HepG2 (cell line): ENCODE measurements around the gene CYTH1.

Experiments used
- CBX2 ChIP-seq, 2 experiments: fragments of 200-600 bp in 1 of 2; sonication (generic); formaldehyde crosslinking in 1 of 2; IDR thresholded peaks; 2 replicates each; pipeline versions ENCODE4 v1.7.0 to v1.8.1; 2018 to 2022; ENCODE audit warnings: low read depth in 2 of 2, low read length in 1 of 2, mild to moderate bottlenecking in 1 of 2, missing genetic modification reagents in 1 of 2
- FOSL1 ChIP-seq: sonication (generic); formaldehyde crosslinking; IDR thresholded peaks from 2 replicates; pipeline ENCODE4 v1.9.0; 2021; ENCODE audit warnings: missing genetic modification reagents, borderline replicate concordance
- MZF1 ChIP-seq: sonication (generic); formaldehyde crosslinking; IDR thresholded peaks from 2 replicates; pipeline ENCODE4 v1.8.1; 2023; ENCODE audit warnings: mild to moderate bottlenecking, missing genetic modification reagents, borderline replicate concordance
- SNRNP70 ChIP-seq: fragments of 200-400 bp; formaldehyde crosslinking; IDR thresholded peaks from 2 replicates; pipeline ENCODE4 v1.6.1; 2017; ENCODE audit warnings: mild to moderate bottlenecking, low read depth, low read length, moderate library complexity
- TAF1 ChIP-seq: sonication (generic); formaldehyde crosslinking; IDR thresholded peaks from 2 replicates; pipeline ENCODE4 v1.4.0; 2020; ENCODE audit warnings: missing genetic modification reagents
- TRIM24 ChIP-seq: sonication (generic); formaldehyde crosslinking; IDR thresholded peaks from 2 replicates; pipeline ENCODE4 v1.8.0; 2022; ENCODE audit warnings: mild to moderate bottlenecking, missing genetic modification reagents
- ZNF501 ChIP-seq: sonication (generic); formaldehyde crosslinking; IDR thresholded peaks from 2 replicates; pipeline ENCODE4 v1.5.1; 2020; ENCODE audit warnings: mild to moderate bottlenecking, moderate library complexity, missing genetic modification reagents
- ZNF530 ChIP-seq: sonication (generic); formaldehyde crosslinking; IDR thresholded peaks from 2 replicates; pipeline ENCODE4 v1.5.0; 2020; ENCODE audit warnings: low read depth, mild to moderate bottlenecking, missing genetic modification reagents
- ZNF547 ChIP-seq: sonication (generic); formaldehyde crosslinking; IDR thresholded peaks from 2 replicates; pipeline ENCODE4 v1.5.1; 2020; ENCODE audit warnings: mild to moderate bottlenecking, missing genetic modification reagents
- ZNF577 ChIP-seq: sonication (generic); formaldehyde crosslinking; IDR thresholded peaks from 2 replicates; pipeline ENCODE4 v1.4.0; 2020; ENCODE audit warnings: mild to moderate bottlenecking, low read depth, missing genetic modification reagents, borderline replicate concordance
- ZNF670 ChIP-seq: sonication (generic); formaldehyde crosslinking; IDR thresholded peaks from 2 replicates; pipeline ENCODE4 v1.8.0; 2022; ENCODE audit warnings: mild to moderate bottlenecking, missing genetic modification reagents, borderline replicate concordance
- TF ChIP-seq, protein P1 (sequence below): sonication (generic); formaldehyde crosslinking; IDR thresholded peaks from 2 replicates; pipeline ENCODE4 v1.4.0; 2020; ENCODE audit warnings: missing genetic modification reagents, mild to moderate bottlenecking, borderline replicate concordance
- TF ChIP-seq, protein P2 (sequence below): sonication (generic); formaldehyde crosslinking; IDR thresholded peaks from 2 replicates; pipeline ENCODE4 v1.8.0; 2022; ENCODE audit warnings: mild to moderate bottlenecking, missing genetic modification reagents; ENCODE audit not compliant: insufficient replicate concordance
- TF ChIP-seq, protein P3 (sequence below): sonication (generic); IDR thresholded peaks from 2 replicates; pipeline ENCODE4 v1.6.1; 2016; ENCODE audit warnings: low read depth, borderline replicate concordance

DNA sequence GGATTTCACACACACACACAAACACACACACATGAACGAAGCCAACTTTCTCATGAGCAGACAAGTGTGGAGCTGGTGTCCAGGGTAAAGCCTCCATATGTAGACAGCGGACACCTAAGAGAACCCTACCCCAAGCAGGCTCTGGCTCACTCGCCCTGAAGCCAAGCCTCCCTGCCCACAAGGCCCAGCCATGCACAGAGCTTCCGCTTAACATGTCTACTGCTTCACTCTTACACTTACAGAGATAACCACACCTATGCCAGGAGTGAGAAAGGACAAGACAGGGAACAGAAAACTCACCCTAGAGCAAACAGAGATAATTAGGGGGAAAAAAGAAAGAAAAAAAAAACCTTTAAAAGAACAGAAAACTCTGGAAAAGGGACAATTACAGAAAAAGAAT is 67.5 kb downstream of the CYTH1 start:
- TF ChIP-seq, protein P1, sequence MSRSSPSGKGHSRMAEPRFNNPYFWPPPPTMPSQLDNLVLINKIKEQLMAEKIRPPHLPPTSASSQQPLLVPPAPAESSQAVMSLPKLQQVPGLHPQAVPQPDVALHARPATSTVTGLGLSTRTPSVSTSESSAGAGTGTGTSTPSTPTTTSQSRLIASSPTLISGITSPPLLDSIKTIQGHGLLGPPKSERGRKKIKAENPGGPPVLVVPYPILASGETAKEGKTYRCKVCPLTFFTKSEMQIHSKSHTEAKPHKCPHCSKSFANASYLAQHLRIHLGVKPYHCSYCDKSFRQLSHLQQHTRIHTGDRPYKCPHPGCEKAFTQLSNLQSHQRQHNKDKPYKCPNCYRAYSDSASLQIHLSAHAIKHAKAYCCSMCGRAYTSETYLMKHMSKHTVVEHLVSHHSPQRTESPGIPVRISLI (CRISPR knock-in tag), result no peak
- TF ChIP-seq, protein P2, sequence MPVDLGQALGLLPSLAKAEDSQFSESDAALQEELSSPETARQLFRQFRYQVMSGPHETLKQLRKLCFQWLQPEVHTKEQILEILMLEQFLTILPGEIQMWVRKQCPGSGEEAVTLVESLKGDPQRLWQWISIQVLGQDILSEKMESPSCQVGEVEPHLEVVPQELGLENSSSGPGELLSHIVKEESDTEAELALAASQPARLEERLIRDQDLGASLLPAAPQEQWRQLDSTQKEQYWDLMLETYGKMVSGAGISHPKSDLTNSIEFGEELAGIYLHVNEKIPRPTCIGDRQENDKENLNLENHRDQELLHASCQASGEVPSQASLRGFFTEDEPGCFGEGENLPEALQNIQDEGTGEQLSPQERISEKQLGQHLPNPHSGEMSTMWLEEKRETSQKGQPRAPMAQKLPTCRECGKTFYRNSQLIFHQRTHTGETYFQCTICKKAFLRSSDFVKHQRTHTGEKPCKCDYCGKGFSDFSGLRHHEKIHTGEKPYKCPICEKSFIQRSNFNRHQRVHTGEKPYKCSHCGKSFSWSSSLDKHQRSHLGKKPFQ (CRISPR knock-in tag), result no peak
- no peak for TF ChIP-seq ZNF577
- TF ChIP-seq, protein P3, sequence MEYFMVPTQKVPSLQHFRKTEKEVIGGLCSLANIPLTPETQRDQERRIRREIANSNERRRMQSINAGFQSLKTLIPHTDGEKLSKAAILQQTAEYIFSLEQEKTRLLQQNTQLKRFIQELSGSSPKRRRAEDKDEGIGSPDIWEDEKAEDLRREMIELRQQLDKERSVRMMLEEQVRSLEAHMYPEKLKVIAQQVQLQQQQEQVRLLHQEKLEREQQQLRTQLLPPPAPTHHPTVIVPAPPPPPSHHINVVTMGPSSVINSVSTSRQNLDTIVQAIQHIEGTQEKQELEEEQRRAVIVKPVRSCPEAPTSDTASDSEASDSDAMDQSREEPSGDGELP, result no peak
- TF ChIP-seq CBX2 (IDR thresholded peaks at IDR 0.05; ENCODE audit: low read depth, low read length), result no peak
- no peak for TF ChIP-seq CBX2 (CRISPR knock-in tag; IDR thresholded peaks at IDR 0.05; ENCODE audit: low read depth)
- TF ChIP-seq MZF1 (CRISPR knock-in tag), result no peak
- TF ChIP-seq ZNF501 (CRISPR knock-in tag), result 0 out of 2 replicates have a peak, but pooled peaks have one; percentile 20
- TF ChIP-seq SNRNP70, result no peak
- no peak for TF ChIP-seq FOSL1
- TF ChIP-seq TAF1 (CRISPR knock-in tag), result no peak
- no peak for TF ChIP-seq ZNF547 (CRISPR knock-in tag)
- TF ChIP-seq ZNF670, result no peak
- TF ChIP-seq ZNF530 (CRISPR knock-in tag), result no peak
- no peak for TF ChIP-seq TRIM24 (CRISPR knock-in tag)
